ENCODE measurements around the gene ZNF808.
"Not testable (repeated sequence)": the region's sequence is repeated elsewhere in the genome, so short reads cannot be mapped to it uniquely, and the experiment has no call there.

The ZNF808 gene

GRCh38 chr19:52542541-52542940 lies 15.1 kb downstream of the ZNF808 start:
- not testable (repeated sequence) for H3K4me3 ChIP-seq (ENCODE audit: low read length); H2AFZ ChIP-seq (ENCODE audit: low read depth, low read length); H3K4me1 ChIP-seq (ENCODE audit: insufficient read depth, low read length); H3K27me3 ChIP-seq (ENCODE audit: insufficient read depth, low read length)
- Histone ChIP-seq H3K36me3 (ENCODE audit: insufficient read depth, low read length) (peaks cover 22% of the 10 kb centered on the region), H3K9me3 (ENCODE audit: low read length) (peaks cover 20% of the 10 kb centered on the region)

- Histone ChIP-seq H3K36me3 (ENCODE audit: insufficient read depth, low read length) (peaks cover 25% of the 10 kb centered on the region), H3K9me3 (ENCODE audit: low read length) (peaks cover 22% of the 10 kb centered on the region), H3K27me3 (ENCODE audit: insufficient read depth, low read length) (no peaks in the 10 kb centered on the region), H2AFZ (ENCODE audit: low read depth, low read length) (no peak overlapping the region), H3K4me1 (ENCODE audit: insufficient read depth, low read length) (no peaks in the 10 kb centered on the region), H3K4me3 (ENCODE audit: low read length) (no peak overlapping the region)
Observed at GRCh38 chr19:52542984-52543664, 15.7 kb downstream of the ZNF808 start.

- Histone ChIP-seq H3K9me3 (ENCODE audit: low read length) (peaks cover 57% of the 10 kb centered on the region), H3K36me3 (ENCODE audit: insufficient read depth, low read length) (peaks cover 64% of the 10 kb centered on the region), H3K4me1 (ENCODE audit: insufficient read depth, low read length) (no peaks in the 10 kb centered on the region), H3K4me3 (ENCODE audit: low read length) (no peak overlapping the region), H3K27me3 (ENCODE audit: insufficient read depth, low read length) (no peaks in the 10 kb centered on the region), H2AFZ (ENCODE audit: low read depth, low read length) (no peak overlapping the region)
Observed at GRCh38 chr19:52554216-52554971, 26.9 kb downstream of the ZNF808 start.

GRCh38 chr19:52557231-52557995 lies 29.9 kb downstream of the ZNF808 start:
- no peak overlapping the region for H2AFZ ChIP-seq (ENCODE audit: low read depth, low read length)
- H3K9me3 ChIP-seq (ENCODE audit: low read length): peaks cover 62% of the 10 kb centered on the region
- peaks cover 60% of the 10 kb centered on the region for H3K36me3 ChIP-seq (ENCODE audit: insufficient read depth, low read length)
- H3K4me3 ChIP-seq (ENCODE audit: low read length): no peak overlapping the region
- H3K27me3 ChIP-seq (ENCODE audit: insufficient read depth, low read length): no peaks in the 10 kb centered on the region
- no peaks in the 10 kb centered on the region for H3K4me1 ChIP-seq (ENCODE audit: insufficient read depth, low read length)

GRCh38 chr19:52558732-52559445 lies 31.4 kb downstream of the ZNF808 start:
- not testable (repeated sequence) for H3K4me1 ChIP-seq (ENCODE audit: insufficient read depth, low read length); H2AFZ ChIP-seq (ENCODE audit: low read depth, low read length); H3K4me3 ChIP-seq (ENCODE audit: low read length); H3K27me3 ChIP-seq (ENCODE audit: insufficient read depth, low read length)
- H3K36me3 ChIP-seq (ENCODE audit: insufficient read depth, low read length): peaks cover 53% of the 10 kb centered on the region
- peaks cover 60% of the 10 kb centered on the region for H3K9me3 ChIP-seq (ENCODE audit: low read length)

GRCh38 chr19:52561611-52562010 lies 34.1 kb downstream of the ZNF808 start:
- Histone ChIP-seq H3K9me3 (ENCODE audit: low read length) (peaks cover 49% of the 10 kb centered on the region), H3K36me3 (ENCODE audit: insufficient read depth, low read length) (peaks cover 33% of the 10 kb centered on the region)
- not testable (repeated sequence) for H3K27me3 ChIP-seq (ENCODE audit: insufficient read depth, low read length); H3K4me3 ChIP-seq (ENCODE audit: low read length); H2AFZ ChIP-seq (ENCODE audit: low read depth, low read length); H3K4me1 ChIP-seq (ENCODE audit: insufficient read depth, low read length)

GRCh38 chr19:52566121-52566520 lies 38.7 kb downstream of the ZNF808 start:
- H3K9me3 ChIP-seq (ENCODE audit: low read length): peaks cover 30% of the 10 kb centered on the region
- H3K27me3 ChIP-seq (ENCODE audit: insufficient read depth, low read length): no peaks in the 10 kb centered on the region
- H3K36me3 ChIP-seq (ENCODE audit: insufficient read depth, low read length): peaks cover 13% of the 10 kb centered on the region
- H3K4me3 ChIP-seq (ENCODE audit: low read length): no peak overlapping the region
- peaks cover 5% of the 10 kb centered on the region for H3K4me1 ChIP-seq (ENCODE audit: insufficient read depth, low read length)
- H2AFZ ChIP-seq (ENCODE audit: low read depth, low read length): no peak overlapping the region

- no peak overlapping the region for H2AFZ ChIP-seq (ENCODE audit: low read depth, low read length)
- peaks cover 12% of the 10 kb centered on the region for H3K36me3 ChIP-seq (ENCODE audit: insufficient read depth, low read length)
- H3K27me3 ChIP-seq (ENCODE audit: insufficient read depth, low read length): no peaks in the 10 kb centered on the region
- no peak overlapping the region for H3K4me3 ChIP-seq (ENCODE audit: low read length)
- peaks cover 5% of the 10 kb centered on the region for H3K4me1 ChIP-seq (ENCODE audit: insufficient read depth, low read length)
- peaks cover 28% of the 10 kb centered on the region for H3K9me3 ChIP-seq (ENCODE audit: low read length)
Observed at GRCh38 chr19:52566588-52566987, 39.1 kb downstream of the ZNF808 start.

- Histone ChIP-seq H3K9me3 (ENCODE audit: low read length) (peaks cover 26% of the 10 kb centered on the region), H3K27me3 (ENCODE audit: insufficient read depth, low read length) (no peaks in the 10 kb centered on the region), H3K4me1 (ENCODE audit: insufficient read depth, low read length) (peaks cover 5% of the 10 kb centered on the region), H3K36me3 (ENCODE audit: insufficient read depth, low read length) (peaks cover 14% of the 10 kb centered on the region), H3K4me3 (ENCODE audit: low read length) (no peak overlapping the region), H2AFZ (ENCODE audit: low read depth, low read length) (no peak overlapping the region)
Observed at GRCh38 chr19:52567921-52568320, 40.5 kb downstream of the ZNF808 start.

- H3K4me3 ChIP-seq (ENCODE audit: low read length): peak overlapping the region; percentile 64
- peak overlapping the region; percentile 87 for H2AFZ ChIP-seq (ENCODE audit: low read depth, low read length)
- H3K36me3 ChIP-seq (ENCODE audit: insufficient read depth, low read length): peaks cover 20% of the 10 kb centered on the region
- not testable (repeated sequence) for H3K27me3 ChIP-seq (ENCODE audit: insufficient read depth, low read length); H3K4me1 ChIP-seq (ENCODE audit: insufficient read depth, low read length)
- peaks cover 23% of the 10 kb centered on the region for H3K9me3 ChIP-seq (ENCODE audit: low read length)
Observed at GRCh38 chr19:52569638-52569999, 42.2 kb downstream of the ZNF808 start.

- H3K4me3 ChIP-seq (ENCODE audit: low read length): peak within 1 kb of the TSS; percentile 64
- H3K36me3 ChIP-seq (ENCODE audit: insufficient read depth, low read length): peaks cover 21% of the 10 kb centered on the region
- peak within 1 kb of the TSS; percentile 87 for H2AFZ ChIP-seq (ENCODE audit: low read depth, low read length)
- H3K4me1 ChIP-seq (ENCODE audit: insufficient read depth, low read length): peaks cover 5% of the 10 kb centered on the region
- peaks cover 21% of the 10 kb centered on the region for H3K9me3 ChIP-seq (ENCODE audit: low read length)
- H3K27me3 ChIP-seq (ENCODE audit: insufficient read depth, low read length): no peaks in the 10 kb centered on the region
Observed at GRCh38 chr19:52570000-52570861, 42.8 kb downstream of the ZNF808 start, which contains the start of gene ZNF701. Gene ZNF701 (plus strand): TSS chr19:52570287. CDS start chr19:52574148, 3,861 bp downstream.

Data from neuron (in vitro differentiated cells).